Astrocyte (in vitro differentiated cells and primary cell): ENCODE data around the gene NABP1. TPM values are rescaled to one million over a fixed set of nuclear protein-coding genes. Genes with fewer than 3 reads are reported as not detected.
A peak's percentile ranks its signal among the peaks of the same experiment; 100 is the strongest.

Experiments
- DNase-seq: peaks from one replicate; pipeline ENCODE4 v3.0.0-alpha.2; 2010; ENCODE audit warnings: low read depth
- FAIRE-seq: peaks from 2 replicates; lab custom pipeline; 2011; peaks lifted over from hg19 to GRCh38; lab: Jason Lieb, UNC
- H2AFZ ChIP-seq: 2 replicates; pipeline ENCODE4 v1.6.0; 2012; ENCODE audit warnings: low read depth, low read length, inconsistent platforms
- H3K27ac ChIP-seq: 2 replicates; pipeline ENCODE4 v1.5.1; 2011; ENCODE audit warnings: low read depth, low read length, inconsistent platforms
- H3K27me3 ChIP-seq: 2 replicates; pipeline ENCODE4 v1.6.0; 2011; ENCODE audit warnings: low read length, inconsistent platforms; ENCODE audit not compliant: insufficient read depth
- H3K36me3 ChIP-seq: 2 replicates; pipeline ENCODE4 v1.5.1; 2011; ENCODE audit warnings: low read length, inconsistent platforms; ENCODE audit not compliant: insufficient read depth
- H3K4me1 ChIP-seq: 2 replicates; pipeline ENCODE4 v1.5.1; 2011; ENCODE audit warnings: low read length, inconsistent platforms; ENCODE audit not compliant: insufficient read depth
- H3K4me2 ChIP-seq: 2 replicates; pipeline ENCODE4 v1.6.0; 2012; ENCODE audit warnings: low read length, inconsistent platforms
- H3K4me3 ChIP-seq: 2 replicates; pipeline ENCODE4 v1.5.1; 2011; ENCODE audit warnings: low read depth, mild to moderate bottlenecking, low read length, inconsistent platforms; ENCODE audit not compliant: insufficient read depth
- H3K79me2 ChIP-seq: 2 replicates; pipeline ENCODE4 v1.6.0; 2012; ENCODE audit warnings: mild to moderate bottlenecking, low read length, inconsistent platforms; ENCODE audit not compliant: insufficient read depth
- H3K9ac ChIP-seq: 2 replicates; pipeline ENCODE4 v1.6.0; 2012; ENCODE audit warnings: mild to moderate bottlenecking, low read length, inconsistent platforms
- H3K9me3 ChIP-seq: 2 replicates; pipeline ENCODE4 v1.5.1; 2012; ENCODE audit warnings: low read depth, mild to moderate bottlenecking, low read length, inconsistent platforms; ENCODE audit not compliant: insufficient read depth
- H4K20me1 ChIP-seq: 2 replicates; pipeline ENCODE4 v1.6.0; 2012; ENCODE audit warnings: low read length, inconsistent platforms; ENCODE audit not compliant: insufficient read depth
- H3K27ac Mint-ChIP-seq: one replicate; pipeline ENCODE4 v1.8.0; 2021; ENCODE audit warnings: mild to moderate bottlenecking, mixed read lengths; ENCODE audit not compliant: unreplicated experiment
- H3K27me3 Mint-ChIP-seq: one replicate; pipeline ENCODE4 v1.8.0; 2021; ENCODE audit warnings: low read depth, mixed read lengths; ENCODE audit not compliant: unreplicated experiment
- H3K36me3 Mint-ChIP-seq: one replicate; pipeline ENCODE4 v1.8.0; 2021; ENCODE audit warnings: low read depth, mixed read lengths; ENCODE audit not compliant: unreplicated experiment
- H3K4me1 Mint-ChIP-seq: one replicate; pipeline ENCODE4 v1.8.0; 2021; ENCODE audit warnings: low read depth, mixed read lengths; ENCODE audit not compliant: unreplicated experiment
- H3K4me3 Mint-ChIP-seq: one replicate; pipeline ENCODE4 v1.8.0; 2021; ENCODE audit warnings: mild to moderate bottlenecking, moderate library complexity, mixed read lengths; ENCODE audit not compliant: unreplicated experiment
- H3K9me3 Mint-ChIP-seq: one replicate; pipeline ENCODE4 v1.8.0; 2021; ENCODE audit warnings: mild to moderate bottlenecking, mixed read lengths; ENCODE audit not compliant: unreplicated experiment
- CTCF ChIP-seq: IDR thresholded peaks from 2 replicates; pipeline ENCODE4 v1.5.1; 2011; ENCODE audit warnings: low read depth, mild to moderate bottlenecking, inconsistent platforms, low read length, moderate library complexity; ENCODE audit not compliant: insufficient read depth
- EZH2 ChIP-seq: IDR thresholded peaks from 2 replicates; pipeline ENCODE4 v1.6.1; 2012; ENCODE audit warnings: mild to moderate bottlenecking, low read length, inconsistent platforms; ENCODE audit not compliant: insufficient read depth
- total RNA-seq: library from RNA; stranded (reverse); gene quantifications from 2 replicates; pipeline ENCODE4 v1.2.1, GENCODE V29; 2021

NABP1 gene
- total RNA-seq, 1 donor from 2014 or later: 213 TPM

DNA sequence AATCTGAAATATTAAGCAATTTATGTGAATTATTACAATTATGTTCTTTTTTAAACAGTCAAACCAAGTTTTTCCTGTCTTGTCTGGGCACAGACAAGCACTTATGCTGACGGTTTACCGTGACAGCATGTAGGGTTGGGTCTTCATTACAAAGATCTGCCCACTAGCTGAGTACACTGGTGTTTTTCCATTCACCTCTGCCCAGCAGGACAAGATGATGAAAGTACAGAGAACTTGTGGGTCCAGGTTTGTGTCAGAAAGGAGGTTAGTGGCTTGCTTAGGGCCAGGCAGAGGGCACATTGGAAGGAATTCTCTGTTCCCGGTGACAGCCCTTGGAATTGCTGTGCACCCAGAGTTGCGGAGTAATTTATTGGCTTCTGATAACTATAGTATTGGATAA is 14.0 kb downstream of the NABP1 start:
- Histone ChIP-seq H2AFZ (no peak overlapping the region), H3K4me1 (peaks cover 47% of the 10 kb centered on the region), H3K9ac (no peak overlapping the region), H3K9me3 (no peaks in the 10 kb centered on the region), H3K36me3 (peaks cover 21% of the 10 kb centered on the region), H3K4me3 (no peak overlapping the region), H3K4me2 (no peak overlapping the region), H4K20me1 (no peaks in the 10 kb centered on the region), H3K27ac (no peak overlapping the region), H3K27me3 (no peaks in the 10 kb centered on the region), H3K79me2 (no peaks in the 10 kb centered on the region)
- FAIRE-seq (no peak), DNase-seq (no peak)
- Mint-ChIP-seq H3K27ac (peak overlapping the region; percentile 79), H3K4me3 (no peak overlapping the region), H3K36me3 (peaks cover 5% of the 10 kb centered on the region), H3K4me1 (peaks cover 60% of the 10 kb centered on the region), H3K9me3 (no peaks in the 10 kb centered on the region), H3K27me3 (no peaks in the 10 kb centered on the region)
- no peak for TF ChIP-seq EZH2
- no peak for TF ChIP-seq CTCF

GRCh38 chr2:191692502-191693115 is 14.7 kb downstream of the NABP1 start:
- no peak for FAIRE-seq

More at GRCh38 chr2:191692502-191693115, 14.7 kb downstream of the NABP1 start:
- TF ChIP-seq EZH2 (no peak), CTCF (no peak)
- peaks cover 54% of the 10 kb centered on the region for H3K4me1 Mint-ChIP-seq
- H3K36me3 Mint-ChIP-seq: peaks cover 4% of the 10 kb centered on the region
- H3K4me3 Mint-ChIP-seq: no peak overlapping the region
- Histone ChIP-seq H3K27ac (no peak overlapping the region), H3K79me2 (no peaks in the 10 kb centered on the region), H3K36me3 (peaks cover 14% of the 10 kb centered on the region), H3K4me1 (peaks cover 44% of the 10 kb centered on the region), H3K4me2 (no peak overlapping the region), H3K4me3 (no peak overlapping the region), H4K20me1 (no peaks in the 10 kb centered on the region), H3K9ac (no peak overlapping the region), H3K27me3 (no peaks in the 10 kb centered on the region), H2AFZ (no peak overlapping the region), H3K9me3 (no peaks in the 10 kb centered on the region)
- peak overlapping the region; percentile 79 for H3K27ac Mint-ChIP-seq
- no peak for DNase-seq
- no peaks in the 10 kb centered on the region for H3K9me3 Mint-ChIP-seq
- H3K27me3 Mint-ChIP-seq: no peaks in the 10 kb centered on the region
